H4 (cell line): Measurements from ENCODE around the gene KLF4. TPM values are rescaled to one million over a fixed set of nuclear protein-coding genes. Genes with fewer than 3 reads are reported as not detected.
"Not testable (repeated sequence)": the region's sequence is repeated elsewhere in the genome, so short reads cannot be mapped to it uniquely, and the experiment has no call there.

ENCODE experiments used
- DNase-seq: peaks from one replicate; pipeline ENCODE4 v3.0.0-alpha.2; 2015; ENCODE audit warnings: low spot score
- total RNA-seq: library from RNA; depleted of rRNA; stranded (reverse); fragments of >200 nt; shearing (Covaris generic); gene quantifications from 2 replicates; pipeline ENCODE4 v1.2.3, GENCODE V29; 2014; rRNA removed

Gene KLF4
- 2.3 and 3.1 TPM in 2 replicates for total RNA-seq

DNA sequence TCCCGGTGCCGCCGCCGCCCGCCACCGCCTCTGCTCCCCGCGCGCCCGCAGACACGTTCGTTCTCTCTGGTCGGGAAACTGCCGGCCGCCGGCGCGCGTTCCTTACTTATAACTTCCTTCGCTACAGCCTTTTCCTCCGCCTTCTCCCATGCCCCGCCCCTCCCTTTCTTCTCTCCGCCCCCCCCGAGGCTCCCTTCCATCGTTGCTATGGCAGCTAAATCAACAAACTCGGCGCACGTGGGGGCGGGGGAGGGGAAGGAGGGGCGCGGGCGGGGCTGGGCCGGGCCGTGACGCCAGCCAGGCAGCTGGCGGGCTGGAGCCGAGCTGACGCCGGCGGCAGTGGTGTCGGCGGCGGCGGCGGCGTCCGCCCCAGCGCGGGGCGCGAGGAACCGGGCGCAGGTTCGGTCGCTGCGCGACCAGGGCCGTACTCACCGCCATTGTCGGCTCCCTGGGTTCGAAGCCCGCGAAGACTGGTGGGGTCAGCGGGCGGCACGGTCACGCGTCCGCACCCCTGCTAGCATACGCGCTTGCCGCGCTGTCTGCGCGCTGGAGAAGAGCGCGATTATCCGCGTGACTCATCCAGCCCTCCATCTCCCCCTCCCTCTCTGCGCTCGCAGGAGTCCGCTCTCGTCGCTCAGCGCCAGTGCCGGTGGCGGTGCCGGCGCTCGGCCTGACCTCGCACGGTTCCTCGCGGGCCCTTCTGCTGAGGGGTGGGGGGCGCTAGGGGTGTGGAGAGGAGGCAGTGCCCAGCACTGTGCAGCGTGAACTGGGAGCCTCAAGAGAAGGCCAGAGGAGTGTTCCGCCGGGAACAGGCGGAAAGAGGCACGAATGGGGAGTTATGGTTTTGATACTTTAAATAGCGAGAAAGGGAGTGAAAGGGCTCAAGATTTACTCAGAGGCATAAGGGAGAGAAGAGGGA is at the start of gene KLF4:
KLF4 (minus strand) TSS at position 83 of the 919 bp plus-strand sequence. CDS start 597 bp downstream, outside the sequence.
- DNase-seq = peak; percentile 81

DNA sequence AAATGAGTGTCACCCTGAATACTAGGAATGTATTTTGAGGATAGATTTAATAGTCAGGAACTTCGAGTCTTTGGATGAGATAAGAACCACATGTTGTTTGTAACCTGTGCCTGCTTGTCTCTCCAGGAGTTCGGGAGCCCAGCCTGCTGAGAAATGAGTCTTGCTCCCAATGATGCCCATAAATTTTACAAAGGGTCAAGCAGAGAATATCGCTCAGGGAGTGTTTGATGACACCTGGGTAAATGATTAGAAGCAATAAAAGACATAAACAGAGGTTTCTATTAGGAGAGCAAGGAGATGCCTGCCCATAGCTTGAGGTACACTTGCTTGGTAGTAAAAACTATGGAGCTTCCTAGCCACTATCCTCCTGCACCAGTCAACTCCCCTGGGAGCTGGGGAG is 46.9 kb upstream of the KLF4 start:
- no peak for DNase-seq

DNA sequence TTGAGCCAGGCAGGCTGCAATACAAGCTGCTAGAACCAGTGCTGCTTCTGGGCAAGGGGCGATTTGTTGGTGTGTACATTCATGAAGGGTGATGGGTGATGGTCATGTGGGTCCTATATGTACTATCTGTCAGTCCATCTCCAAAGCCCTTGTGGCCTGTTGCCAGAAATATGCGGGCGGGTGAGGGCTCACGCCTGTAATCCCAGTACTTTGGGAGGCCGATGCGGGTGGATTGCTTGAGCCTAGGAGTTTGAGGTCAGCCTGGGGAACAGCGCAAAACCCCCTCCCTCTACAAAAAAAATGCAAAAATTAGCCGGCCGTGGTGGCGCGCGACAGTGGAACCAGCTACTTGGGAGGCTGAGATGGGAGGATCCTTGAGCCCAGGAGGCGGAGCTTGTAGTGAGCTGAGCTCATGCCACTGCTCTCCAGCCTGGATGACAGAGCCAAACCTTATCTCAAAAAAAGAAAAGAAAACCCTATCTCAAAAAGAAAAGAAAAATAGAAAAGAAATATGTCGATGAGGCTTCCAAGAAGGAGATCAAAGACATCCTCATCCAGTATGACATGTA is 45.0 kb upstream of the KLF4 start:
- DNase-seq = no peak

DNA sequence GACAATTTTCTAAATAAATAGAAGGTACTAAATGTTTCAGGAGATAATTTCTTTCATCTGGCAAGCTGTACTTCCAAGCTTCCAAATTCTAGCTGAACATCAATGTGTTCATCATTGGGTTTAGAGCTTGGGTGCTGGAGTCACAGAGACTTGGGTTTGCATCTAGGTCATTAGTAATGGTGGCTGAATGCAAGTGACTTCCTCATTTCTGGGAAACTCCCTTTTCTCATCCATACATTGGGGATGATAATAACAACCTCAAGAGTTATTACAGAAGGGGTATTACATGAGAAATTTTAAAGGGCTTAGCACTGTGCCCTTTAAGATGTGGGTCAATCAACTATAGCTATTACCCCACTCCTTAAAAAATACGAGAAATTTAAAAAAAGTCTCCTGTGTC is 41.1 kb upstream of the KLF4 start:
- no peak for DNase-seq

DNA sequence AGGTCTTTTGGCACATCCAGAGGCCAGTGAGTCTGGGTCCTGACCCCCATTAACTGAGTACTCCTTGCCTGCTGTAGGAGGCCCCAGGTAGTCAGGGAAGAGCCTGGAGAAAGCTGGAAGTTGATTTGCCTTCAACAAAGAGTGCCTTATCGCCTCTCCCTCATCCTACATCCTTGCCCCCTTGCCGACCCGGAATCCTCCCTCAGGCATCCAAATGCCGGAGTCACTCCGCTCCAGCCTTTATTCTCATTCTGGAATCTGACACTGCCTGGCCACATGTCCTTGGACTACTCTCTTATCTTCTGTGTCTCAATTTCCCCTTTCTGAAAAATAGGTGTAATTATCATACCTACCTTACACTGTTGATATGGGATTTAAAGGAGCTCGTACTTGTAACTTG is 39.1 kb upstream of the KLF4 start:
- no peak for DNase-seq

DNA sequence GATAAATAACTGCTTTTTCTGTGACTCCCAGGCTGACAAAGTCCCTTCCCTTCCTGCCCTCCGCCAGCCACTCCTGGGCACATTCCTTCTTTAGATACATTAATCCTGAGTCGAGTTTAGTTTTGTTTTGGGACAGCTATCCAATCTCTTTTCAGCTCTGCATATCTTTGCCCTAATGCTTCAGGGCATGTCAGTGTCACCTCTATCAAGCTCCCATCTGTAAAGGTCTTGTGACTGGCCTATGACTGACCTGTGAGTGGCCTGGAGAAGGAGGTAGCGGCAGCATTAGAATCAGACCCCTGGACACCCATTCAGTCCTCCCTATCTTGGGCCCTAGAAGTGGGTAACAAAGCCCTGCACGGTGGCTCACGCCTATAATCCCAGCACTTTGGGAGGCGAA is 34.0 kb upstream of the KLF4 start:
- DNase-seq = no peak

DNA sequence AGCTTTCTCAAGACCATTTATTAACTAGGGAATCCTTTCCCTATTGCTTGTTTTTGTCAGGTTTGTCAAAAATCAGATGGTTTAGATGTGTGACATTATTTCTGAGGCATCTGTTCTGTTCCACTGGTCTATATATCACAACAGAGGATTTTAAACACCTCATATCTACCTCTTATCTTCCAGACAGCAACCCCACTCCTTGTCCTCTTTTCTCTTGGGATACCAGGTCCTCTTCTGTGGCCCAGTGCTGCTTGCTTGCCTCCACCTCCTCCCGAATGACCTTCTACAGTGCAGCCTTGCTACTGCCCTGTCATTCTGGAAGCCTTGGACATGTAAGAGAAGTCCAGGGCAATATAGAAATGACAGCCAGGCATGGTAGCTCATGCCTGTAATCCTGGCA is 30.6 kb upstream of the KLF4 start:
- no peak for DNase-seq

DNA sequence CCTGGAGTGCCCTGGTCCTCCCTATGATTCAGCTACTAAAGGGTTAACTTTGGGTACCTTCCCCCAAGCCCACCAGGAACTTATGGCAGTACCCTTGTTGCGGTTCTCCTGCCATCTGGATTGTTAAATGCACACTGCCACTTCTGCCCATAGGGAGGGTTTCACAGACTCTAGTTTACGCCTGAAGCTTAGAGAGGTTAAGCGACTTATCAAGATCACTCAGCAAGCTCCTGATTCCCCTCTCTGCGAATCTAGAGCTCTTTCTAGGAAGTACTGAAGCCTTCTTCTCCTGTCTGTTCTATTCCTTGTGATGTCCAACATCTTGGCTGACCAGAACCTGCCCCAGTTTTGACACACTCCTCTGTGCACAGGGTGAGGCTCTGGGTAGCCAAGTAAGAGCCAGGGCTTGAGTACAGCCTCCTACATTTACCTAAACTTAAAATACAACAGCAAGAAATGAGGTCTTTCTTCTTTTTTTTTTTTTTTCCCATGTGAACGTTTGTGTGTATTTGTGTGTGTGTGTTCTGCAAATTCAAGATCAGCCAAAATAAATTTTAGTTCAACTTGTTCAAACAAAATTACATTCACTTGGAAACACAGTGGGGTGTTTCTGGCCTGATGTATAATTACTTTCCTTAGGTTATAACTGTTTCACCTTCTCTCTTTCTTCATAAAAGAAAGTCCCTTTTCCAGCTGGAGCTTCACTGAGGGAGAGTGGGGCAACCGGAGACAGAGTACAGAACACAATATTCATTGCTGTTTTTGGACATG is 28.7 kb upstream of the KLF4 start:
- DNase-seq = no peak

DNA sequence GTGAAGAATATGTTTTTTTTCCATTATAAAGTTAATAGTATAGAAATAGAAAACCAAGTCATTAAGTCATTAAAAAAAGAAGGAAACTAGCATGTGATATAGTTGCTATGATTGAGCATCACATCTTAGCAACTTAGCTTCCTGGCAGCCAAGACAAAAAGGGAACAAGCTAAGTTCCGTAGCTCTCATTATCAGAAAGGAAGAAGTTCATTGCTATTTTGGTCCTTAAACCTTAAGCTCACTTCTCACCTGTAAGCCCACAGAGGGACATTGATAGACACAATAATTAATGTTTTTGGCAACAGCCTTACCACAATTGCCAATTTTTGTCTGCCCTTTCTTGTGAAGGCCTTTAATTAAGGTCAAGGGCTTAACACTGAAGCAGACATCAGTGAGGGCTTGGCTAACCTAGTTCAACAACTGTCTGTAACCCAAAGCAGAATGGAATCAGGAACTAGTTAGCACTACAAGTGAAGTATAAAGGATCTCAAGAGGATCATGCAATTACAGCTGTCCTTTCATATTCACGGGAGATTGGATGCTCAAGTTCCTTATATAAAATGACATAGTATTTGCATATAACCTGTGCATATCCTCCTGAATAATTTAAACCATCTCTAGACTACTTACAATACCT is 24.0 kb upstream of the KLF4 start:
- no peak for DNase-seq

DNA sequence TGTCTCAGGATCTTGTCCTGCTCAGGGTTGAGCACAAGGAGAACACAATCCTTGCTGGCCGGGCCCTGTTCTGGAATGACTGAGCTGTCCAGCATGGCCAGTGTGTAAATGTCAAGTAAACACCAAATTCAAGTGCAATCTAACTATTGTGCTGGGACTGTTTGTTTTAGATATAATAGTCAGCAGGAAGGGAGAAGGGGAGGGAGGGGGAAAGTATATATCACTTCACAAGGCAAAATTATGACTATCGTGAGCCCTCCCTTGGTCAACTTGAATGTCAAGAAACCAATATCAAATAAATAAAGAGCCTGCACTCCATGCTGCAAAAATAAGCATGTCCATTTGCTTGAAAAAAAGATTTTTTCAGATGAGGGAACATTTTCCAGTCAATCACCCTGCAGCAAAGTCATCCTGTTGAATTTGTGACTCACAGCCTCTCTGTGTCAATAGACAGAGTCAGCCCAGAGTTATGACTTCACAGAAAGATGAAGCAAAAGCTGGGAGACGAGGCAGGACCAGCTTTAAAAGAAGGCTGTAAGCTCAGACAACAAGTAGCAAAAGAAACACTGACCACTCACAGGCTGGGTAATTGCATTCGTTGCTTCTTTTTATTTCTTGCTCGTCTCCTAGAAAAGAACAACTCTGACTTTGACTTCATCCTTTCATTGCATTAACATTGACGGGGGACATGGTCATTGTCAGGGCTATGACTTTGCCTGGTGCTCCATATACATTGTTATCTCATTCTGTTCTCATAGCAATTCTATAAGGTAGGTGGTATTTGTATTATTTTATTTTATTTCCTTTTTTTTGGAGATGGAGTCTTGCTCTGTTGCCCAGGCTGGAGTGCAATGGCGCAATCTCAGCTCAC is 15.3 kb upstream of the KLF4 start:
- peak; percentile 61 for DNase-seq

DNA sequence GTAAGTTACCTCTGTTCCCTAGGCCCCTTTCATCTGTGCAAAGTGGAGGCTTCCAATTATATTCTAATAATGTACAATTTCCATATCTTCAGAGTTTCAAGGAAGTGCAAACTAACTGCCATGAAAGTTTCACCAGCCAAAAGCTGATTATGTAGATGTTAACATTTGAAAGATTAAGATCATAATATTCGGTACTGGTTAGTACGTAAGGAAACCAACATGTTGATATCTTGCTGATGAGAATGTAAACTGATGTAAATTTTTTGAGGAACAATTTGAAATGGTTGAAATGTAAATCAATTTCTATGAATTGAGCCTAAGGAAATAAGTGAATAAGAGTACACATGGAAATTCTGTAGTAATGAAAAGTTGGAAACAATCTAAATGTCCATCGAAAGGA is 12.9 kb upstream of the KLF4 start:
- DNase-seq = no peak

DNA sequence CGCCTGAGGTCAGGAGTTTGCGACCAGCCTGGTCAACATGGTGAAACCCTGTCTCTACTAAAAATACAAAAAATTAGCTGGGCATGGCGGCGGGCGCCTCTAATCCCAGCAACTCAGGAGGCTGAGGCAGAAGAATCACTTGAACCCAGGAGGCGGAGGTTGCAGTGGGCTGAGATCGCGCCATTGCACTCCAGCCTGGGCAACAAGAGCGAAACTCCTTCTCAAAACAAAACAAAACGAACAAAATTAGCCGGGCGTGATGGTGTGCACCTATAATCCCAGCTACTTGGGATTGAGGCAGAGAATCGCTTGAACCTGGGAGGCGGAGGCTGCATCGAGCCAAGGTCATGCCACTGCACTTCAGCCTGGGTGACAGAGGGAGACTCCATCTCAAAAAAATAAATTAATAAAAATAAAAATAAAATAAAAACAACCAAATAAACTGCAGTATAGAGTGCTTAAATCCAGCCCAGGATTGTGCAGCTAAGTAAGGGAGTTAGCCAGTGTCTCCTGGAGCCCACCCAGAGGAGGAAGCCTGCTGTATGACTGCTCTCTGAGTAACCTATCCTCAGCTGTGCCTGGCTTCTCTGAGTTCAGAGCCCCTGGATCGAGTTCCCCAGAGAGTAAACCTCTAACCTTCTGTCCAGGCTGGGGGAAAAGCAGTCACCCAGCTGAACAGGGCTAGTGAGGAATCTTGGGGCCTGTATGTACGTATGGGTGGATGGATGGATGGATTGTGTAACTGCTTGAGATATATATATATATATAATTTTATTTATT is 11.0 kb upstream of the KLF4 start:
- DNase-seq = not testable (repeated sequence)

DNA sequence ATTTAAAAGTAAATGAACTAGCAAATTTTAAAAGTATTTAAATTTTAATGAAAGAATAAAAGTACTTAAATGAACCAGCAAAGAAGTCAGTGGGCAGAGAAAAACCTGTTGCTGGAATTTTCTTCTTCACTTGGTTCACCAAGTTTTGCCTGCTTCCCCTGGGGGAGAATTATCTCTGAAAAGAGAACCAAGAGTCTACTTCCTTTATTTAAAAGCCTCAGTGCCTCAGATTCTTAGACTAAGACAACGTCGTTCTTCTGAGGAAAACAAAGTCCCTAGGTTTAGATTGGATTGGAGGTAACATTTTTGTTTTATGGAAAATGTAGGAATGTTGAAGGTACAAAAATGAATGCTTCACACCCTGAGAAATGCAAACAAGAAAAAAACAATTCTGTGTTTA is 7.4 kb upstream of the KLF4 start:
- no peak for DNase-seq

DNA sequence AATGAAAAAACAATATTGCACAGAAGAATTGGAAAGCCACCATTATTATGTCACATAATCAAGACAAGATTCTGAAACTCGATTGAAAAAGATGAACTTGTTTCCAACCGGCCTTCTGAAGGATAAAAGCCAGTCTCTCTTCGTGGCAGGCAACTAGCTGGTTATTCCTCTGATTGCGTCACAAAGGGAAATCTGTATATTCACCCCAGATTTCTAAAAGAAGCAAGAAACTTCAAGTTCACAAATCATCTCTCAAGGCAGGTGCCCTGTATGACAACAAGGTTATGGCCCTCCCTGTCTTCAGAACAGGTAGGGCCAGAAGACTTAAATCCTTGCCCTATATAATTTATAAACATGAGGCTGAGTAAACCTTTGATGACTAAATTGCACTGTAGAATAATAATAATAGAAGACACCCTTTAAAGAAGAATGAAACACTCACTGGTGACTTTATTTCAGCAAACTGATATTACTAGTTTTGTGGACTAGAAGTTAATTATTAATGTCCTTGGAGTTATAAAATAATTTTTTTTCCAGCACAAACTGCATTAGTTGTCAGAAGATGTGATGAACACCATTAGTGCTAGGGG is 2.9 kb upstream of the KLF4 start:
- no peak for DNase-seq

DNA sequence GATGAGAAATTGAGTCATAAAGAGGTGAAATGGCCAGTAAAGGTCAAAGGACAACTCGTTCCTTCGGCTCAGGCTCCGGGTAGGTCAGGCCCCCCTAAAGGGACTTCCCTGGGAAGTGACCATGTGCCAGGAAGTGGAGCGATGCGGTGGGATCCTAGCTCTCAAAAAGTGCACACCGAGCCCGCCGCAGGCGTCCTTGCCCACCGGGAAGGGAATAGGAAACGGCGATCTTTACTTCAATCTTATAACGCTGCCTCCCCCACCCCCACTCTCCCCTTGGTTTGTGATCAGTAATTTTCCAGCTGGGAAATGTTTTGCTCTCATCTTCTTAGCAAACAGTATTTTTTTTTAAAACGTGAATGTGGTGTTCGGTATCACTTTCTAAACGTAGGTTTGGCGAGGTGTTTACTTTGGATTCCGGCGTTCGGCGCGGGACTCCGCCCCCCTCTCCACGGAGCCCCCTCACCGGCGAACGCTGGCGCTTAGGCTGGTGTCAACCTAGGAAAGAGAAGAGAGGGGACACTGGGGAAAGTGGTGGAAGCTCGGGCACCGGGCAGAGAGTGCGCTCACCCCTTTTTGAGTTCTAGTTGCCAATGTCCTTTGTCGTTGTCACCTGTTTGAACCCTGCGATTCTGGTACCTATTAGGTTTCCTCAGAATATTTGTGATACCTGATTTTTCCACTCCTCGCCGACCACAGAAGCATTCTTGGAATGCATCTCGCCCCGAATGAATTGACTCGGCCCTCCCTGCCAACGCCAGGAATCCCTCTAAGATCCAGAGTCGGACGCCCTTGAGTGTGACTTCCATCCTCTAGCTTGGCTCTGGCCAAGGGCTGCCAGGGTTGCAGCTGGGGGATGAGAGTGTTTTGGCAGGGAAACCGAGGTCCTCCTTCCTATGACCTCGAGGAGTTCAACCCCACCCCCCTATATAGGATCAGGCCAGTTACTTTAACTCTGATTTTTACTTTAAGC is 1.8 kb upstream of the KLF4 start:
- no peak for DNase-seq

DNA sequence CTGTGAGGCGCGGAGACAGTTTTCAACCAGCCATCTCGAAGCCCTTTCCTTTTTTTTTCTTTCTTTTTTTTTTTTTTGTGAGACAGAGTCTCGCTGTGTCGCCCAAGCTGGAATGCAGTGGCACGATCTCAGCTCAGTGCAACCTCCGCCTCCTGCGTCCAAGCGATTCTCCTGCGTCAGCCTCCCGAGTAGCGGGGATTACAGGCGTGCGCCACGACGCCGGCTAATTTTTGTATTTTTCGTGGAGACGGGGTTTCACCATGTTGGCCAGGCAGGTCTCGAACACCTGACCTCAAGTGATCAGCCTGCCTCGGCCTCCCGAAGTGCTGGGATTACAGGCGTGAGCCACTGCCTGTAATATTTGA is 1.0 kb upstream of the KLF4 start:
- DNase-seq = not testable (repeated sequence)

DNA sequence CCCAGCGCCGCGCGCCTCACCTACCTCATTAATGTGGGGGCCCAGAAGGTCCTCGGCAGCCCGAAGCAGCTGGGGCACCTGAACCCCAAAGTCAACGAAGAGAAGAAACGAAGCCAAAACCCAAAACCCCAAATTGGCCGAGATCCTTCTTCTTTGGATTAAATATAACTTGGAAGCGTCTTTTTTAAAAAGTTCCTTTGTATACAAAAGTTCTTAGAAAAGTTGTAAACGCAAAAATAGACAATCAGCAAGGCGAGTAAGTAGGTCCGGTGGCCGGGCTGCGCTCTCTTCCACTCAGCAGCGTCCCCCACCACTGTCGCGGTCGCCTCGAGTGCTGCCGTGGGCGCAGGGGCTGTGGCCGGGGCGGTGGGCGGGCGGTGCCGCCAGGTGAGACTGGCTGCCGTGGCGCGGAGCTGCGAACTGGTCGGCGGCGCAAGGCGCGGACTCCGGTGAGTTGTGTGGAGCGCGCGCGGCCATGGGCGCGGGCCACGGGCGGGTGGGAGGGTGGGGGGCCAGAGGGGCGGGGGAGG is 360 bp downstream of the KLF4 start:
- no peak for DNase-seq

DNA sequence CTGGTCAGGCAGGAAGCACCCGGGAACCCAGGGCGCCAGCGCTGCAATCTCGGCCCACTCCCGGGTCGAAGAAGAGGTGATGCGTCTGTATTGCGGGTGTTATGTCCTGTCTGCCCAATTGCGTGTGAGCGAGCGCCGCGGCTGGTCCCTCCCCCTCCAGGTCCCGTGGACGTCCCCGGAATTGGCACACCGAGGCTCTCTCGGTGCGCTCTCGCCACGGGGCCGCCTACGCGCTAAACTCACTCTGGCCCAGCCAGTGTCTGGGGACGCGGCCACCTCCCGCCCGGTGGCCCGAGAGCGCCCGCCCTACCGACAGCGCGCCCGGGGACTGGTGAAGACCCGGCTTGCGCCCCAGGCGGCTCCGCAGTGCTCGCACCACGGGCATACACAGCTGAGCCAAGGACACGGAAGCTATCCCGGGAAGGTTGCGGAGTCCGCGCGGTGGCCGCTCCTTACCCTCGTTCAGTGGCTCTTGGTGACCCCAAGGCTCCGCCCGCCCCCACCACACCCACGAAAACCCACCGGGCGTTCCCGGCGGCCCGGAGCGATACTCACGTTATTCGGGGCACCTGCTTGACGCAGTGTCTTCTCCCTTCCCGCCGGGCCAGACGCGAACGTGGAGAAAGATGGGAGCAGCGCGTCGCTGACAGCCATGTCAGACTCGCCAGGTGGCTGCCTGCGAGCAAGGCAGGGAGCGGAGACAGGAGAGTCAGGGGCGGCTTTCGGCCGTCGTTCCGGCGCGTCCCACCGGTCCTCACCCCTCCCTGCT is 1.0 kb downstream of the KLF4 start:
- DNase-seq = no peak
